Activated T-cell treated with anti-CD3 and anti-CD28 coated beads for 24 hours (primary cell): ENCODE measurements around the gene PLEKHM3.
"Not testable (repeated sequence)": the region's sequence is repeated elsewhere in the genome, so short reads cannot be mapped to it uniquely, and the experiment has no call there.

Experiments used
- DNase-seq: peaks from one replicate; pipeline ENCODE4 v3.0.0-alpha.2; 2020; ENCODE audit warnings: low read depth

The PLEKHM3 gene

DNA sequence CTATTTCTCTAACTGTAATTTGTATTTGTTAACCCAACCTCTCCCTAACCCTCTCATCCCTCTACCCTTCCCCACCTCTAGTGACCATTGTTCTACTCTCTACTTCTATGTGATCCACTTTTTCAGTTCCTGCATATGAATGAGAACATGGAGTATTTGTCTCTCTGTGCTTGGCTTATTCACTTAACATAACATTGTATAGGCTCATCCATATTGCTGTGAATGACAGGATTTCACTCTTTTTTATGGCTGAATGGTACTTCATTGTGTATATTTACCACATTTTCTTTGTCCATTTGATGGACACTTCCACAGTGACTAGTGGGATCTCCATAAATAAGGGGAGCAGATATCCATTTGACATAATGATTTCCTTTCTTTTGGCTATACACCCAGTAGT lies 103.7 kb downstream of the PLEKHM3 start:
- no peak for DNase-seq

DNA sequence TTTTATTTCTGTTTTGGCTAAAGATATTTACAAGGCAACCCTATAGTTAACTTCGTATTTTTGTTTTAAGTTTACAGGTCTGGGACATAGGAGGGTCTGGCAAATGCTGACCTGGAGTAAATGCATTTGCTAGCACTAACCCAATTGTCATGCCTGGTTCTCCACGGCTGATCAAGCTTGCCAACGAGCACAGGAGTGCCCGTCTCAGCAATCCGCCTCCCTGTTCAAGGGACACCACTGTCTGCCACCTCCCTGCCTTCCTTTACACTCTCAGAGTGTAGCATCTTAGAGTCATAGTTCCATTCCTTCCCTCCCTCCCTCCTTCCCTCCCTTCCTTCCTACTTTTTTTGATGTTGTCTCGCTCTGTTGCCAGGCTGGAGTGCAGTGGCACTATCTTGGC lies 104.6 kb downstream of the PLEKHM3 start:
- no peak for DNase-seq

DNA sequence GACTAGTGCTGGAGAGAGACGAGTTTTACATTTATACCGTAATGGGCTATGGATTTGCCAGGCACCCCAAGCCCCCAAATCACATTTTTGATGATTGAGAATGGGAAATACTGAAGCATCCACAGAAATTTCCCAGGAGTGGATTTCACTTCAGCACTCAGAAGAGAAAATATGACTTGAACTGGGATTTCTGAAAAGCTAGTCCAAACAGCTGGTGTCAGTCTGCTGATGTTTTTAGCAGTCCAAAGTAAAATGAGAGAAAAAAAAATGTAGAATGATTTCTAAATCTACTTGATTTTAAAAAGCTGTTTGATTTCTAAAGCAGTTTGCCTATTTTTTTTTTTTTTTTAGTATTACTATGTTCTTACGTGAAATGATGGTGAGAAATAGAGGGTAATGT lies 105.0 kb downstream of the PLEKHM3 start:
- DNase-seq = no peak

DNA sequence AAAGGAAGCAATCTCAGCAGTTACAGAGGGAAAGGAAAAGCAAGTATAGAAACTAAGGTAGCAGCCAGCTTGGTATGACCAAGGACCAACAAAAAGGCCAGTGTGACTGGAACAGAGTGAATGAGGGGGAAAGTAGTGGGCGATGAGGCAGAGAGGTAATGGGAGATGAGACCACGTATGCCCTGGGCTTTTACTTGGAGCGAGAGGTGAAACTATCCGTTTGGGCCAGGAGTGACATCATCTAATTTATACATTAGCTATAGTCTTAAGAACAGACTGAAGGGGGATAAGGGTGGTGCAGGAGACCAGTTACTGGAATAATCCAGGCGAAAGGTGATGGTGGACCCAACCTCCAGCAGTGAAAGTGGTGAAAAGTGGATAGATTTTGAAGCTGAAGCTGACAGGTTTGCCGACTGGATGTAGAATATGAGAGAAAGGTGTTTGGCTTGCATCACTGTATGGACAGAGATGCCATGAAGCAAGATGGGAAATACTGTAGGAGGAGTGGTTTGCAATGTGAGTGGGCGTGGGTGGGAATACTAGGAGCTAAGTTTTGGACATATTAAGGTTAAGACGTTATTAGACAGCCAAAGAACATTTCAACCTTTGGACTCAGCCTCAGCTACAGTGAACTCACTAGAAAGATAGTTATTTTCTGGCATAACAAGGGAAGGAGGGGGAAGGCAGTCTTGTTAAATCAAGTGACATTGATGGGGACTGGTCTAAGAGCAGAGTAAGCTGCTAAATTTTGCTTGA lies 106.0 kb downstream of the PLEKHM3 start:
- no peak for DNase-seq

DNA sequence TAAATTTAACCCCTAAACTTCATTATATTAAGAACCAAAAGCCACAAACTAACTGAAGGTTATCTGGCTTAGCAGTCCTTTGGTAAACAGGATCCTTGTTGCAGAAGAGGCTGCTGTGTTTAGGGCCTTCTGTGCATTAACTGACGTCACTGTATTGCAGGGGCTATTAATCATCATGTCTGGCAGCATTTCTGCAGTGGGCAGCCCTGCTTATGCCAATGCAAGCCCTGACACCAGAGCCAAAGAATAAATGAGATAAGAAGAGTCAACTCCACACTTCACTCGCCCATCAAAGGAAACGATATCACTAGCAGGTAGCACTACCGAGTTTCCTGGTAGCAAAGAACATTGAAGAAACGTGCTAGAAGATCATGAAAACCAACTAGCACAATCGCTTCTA lies 110.6 kb downstream of the PLEKHM3 start:
- no peak for DNase-seq

DNA sequence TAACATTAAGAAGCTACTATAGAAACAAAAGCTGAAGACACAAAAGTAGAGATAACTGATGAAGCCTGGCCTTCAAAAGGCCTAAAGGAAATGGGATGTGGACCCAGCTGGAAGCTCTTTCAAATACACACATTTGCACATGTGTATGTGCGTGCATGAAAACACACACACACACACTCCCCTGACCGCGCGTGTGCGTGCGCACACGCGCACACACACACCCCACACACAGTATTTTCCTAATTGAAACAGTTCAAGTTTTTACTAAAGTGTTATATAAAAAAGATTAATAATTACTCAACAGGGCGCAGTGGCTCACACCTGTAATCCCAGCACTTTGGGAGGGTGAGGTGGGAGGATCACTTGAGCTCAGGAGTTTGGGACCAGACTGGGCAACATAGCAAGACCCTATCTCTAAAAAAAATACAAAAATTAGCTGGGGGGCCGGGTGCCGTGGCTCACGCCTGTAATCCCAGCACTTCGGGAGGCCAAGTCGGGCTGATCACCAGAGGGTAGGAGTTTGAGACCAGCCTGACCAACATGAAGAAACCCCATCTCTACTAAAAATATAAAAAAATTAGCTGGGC lies 111.5 kb downstream of the PLEKHM3 start:
- DNase-seq = no peak

DNA sequence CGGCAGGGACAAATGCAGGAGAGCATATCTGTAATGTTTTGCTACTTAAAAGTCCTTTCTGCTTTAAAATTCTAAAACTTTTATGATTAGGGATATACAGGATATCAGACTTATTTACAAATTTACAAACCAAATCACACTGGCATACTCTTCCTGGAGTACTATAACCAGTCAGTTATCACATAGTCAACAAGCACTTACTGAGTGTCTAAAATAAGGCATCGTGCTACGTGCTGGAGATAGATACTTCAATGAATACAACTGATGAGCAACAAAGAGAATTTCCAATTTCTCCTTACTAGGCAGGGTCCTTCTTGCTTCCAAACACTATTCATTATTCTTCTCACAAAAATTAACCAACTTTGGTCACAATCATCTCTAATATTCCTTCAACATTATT lies 113.5 kb downstream of the PLEKHM3 start:
- DNase-seq = no peak

DNA sequence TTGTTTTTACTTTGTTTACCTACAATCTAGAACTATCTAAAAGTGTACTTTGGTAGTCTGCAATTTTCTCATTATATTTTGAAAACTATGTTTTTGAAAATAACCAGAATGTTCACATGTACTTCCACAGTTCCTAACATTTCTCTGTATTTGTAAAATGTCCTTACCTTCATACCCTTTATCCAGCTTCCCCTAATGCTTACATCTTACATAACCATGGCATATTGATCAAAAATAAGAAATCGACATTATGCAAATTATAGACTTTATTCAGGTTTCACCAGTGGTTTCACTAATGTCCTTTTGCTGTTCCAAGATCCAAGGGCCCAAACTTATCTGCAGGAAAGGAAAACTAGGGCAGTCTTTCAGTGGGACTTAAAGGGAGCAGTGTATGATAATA lies 114.1 kb downstream of the PLEKHM3 start:
- no peak for DNase-seq

DNA sequence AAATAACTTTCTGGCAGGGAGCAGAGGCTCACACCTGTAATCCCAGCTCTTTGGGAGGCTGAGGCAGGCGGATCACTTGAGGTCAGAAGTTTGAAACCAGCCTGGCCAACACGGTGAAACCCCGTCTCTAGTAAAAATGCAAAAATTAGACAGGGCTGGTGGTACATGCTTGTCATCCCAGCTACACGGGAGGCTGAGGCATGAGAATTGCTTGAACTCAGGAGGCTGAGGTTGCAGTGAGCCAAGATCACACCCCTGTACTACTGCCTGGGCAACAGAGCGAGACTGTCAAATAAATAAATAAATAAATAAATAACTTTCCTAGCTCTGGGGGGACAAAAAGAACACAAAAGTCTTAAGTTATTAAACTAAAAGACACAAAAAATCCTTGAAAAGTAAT lies 118.8 kb downstream of the PLEKHM3 start:
- DNase-seq = not testable (repeated sequence)

DNA sequence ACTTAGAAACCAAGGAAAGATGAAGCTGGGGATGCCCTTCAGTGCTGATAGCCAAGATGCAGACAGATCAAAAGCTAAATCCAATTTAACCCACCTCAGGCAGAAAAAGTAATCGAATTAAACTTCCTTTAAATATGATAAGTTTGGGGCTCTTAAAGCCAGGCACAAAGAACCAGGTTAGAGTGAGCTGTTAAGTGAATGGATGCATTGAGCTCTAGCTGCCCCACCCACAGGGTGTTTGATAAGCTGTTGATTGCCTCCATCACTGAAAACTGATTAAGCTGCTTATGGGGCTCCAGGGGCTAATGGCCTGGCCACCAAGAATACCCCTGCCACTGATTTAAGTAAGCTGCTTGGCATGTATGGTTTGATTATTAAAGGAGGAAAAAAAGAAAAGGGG lies 119.8 kb downstream of the PLEKHM3 start:
- no peak for DNase-seq

DNA sequence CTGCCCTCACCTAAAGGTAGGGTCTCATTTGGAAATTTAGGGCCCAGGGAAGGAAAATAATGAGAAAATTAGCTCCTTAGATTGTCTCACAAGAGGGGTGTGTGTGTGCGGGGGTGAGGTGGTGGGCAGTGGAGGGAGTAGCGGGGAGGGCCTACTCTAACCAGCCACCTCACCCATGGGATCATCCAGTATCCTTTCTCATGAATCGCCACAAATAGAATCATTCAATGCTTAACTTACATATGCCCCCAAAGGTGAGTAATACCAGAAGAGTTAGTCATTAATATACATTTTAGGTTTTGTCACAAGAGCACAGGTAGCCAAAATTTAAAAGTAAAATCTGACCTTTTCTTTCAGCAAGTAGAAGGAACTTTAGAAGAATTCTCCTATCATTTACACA lies 122.1 kb downstream of the PLEKHM3 start:
- DNase-seq = no peak

DNA sequence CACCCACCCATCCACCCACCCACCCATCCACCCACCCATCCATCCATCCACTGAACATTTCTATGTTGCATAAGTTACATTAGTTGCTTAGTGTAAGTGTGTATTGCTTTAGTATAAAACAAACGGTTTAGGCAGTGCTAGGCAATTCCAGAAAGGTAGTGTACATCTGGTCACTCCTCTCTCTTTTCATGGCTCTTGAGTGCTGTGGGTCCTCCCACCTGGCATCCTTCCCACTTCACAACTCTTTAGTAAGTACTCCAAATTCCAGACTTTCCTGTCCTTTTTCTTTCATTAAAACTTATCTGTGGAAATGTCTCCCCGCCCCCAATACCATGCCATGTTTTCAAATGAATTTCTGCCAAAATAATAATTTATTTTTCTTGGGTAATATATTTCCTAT lies 122.5 kb downstream of the PLEKHM3 start:
- DNase-seq = no peak

DNA sequence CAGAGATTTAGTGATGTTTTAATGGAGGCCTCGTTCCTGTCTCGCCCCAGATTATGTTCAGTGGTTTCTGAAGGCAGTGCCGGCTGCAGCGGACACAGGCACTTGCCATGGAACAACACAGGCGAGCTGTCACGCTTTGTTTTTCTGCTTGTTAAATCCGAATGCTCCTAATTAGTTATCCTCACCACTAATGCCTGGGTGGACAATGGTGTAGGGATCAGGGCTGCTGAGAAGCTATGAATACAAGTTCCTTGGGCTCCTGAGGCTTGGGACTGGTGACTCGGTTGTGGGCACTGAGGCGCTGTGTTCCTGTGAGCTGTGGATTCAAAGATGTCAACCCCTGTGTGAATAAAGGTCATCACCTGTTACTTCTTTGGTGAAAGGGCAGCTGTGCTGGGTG lies 123.5 kb downstream of the PLEKHM3 start:
- DNase-seq = no peak

DNA sequence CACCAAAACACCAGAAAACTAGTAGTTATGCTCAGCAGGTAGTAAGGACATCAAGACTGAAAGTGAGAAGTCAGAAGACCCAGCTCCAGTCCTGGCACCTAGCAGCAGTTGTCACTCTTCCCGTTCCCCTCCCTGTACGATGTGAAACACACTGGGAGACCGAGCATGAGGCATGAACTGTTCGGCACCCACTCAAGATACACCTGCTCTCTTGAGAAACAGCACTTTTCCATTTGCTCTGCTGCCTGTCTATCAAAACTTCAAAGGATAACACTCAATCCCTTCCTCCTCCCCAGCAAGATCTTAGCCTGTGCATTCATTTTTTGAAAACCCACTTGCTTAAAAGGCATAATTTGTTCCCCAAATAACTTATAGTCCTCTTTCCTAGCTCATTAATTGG lies 123.9 kb downstream of the PLEKHM3 start:
- DNase-seq = no peak

DNA sequence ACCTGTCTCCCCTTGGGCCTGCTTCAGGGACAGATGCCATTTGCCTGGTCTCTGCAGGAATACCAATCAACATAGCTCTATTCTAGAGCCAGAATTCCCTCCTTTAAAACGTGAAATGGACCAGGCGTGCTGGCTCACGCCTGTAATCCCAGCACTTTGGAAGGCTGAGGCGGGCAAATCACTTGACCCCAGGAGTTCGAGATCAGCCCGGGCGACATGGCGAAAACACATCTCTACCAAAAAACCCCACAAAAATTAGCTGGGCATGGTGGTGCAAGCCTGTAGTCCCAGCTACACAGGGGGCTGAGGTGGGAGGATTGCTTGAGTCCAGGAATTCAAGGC lies 127.0 kb downstream of the PLEKHM3 start:
- no peak for DNase-seq

DNA sequence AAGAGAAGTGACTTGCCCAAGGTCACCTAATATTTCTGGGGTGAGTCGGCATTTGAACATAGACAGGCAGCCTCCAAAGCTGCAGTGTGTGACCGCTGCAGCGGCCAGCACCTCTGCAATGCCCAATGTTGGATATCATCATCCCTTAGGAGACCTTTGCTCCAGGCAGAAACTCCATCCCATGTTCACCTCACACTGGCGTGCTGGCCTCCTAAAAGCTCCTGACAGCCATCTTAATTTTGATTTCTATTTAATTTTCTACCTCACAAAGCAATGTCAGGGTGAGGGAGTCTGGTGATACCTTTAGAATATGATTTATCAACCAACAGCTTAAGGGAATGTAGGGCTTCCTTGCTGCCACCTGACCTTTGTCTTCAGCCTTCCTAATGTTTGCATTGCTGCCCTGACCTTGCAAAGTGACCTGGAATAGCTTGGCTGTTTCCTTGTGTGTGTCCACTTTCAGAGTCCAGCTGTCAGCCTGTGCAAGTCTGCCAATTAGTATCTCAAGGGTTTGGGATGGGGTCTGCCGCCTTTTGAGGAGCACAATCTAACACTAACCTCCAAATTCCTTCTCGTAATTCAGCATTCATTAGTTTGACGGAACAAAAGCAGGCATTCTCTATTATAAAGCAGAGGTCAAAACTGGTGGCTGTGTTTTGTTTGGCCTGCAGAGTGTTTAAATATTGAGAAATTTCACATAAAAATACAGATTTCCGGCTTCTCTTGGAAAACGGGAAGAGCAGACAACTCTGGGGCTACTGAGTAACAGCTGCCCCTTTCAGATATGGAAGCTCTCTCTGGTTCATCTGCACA lies 127.6 kb downstream of the PLEKHM3 start:
- no peak for DNase-seq

DNA sequence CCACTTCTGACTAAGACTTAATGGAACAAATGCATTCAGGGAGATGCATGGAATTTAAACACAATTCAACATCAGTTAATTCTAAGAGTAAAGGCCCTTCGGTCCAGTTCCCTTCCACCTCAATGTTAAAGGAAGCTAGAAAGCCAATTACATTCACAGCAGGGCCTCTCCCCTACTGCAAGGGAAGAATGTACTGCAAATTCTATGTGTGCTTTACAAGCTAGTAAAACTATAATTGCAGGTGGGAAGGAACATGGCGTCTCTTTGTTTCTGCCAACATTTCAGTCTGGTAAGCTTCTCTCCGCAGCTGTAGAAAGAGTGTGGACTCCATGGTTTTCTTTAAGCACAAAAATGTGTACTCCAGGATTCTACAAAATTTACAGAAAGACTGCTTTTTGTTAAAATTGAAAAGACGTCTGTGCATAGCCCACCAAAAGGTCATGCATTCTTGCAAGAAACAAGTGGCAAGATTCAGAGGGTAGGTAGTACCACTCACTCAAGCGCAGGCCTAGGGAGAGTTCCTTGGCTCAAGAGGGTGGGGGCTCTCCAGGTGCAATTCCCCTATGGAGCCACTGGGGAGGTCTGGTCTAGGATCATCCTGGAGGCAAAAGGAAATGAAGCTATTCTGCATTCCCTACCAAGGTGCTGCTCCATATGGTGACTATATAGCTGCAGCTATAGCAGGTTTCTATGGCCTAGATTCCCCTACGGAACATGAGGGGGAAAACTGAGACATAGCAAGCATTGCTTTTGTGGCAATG lies 128.6 kb downstream of the PLEKHM3 start:
- DNase-seq = no peak

DNA sequence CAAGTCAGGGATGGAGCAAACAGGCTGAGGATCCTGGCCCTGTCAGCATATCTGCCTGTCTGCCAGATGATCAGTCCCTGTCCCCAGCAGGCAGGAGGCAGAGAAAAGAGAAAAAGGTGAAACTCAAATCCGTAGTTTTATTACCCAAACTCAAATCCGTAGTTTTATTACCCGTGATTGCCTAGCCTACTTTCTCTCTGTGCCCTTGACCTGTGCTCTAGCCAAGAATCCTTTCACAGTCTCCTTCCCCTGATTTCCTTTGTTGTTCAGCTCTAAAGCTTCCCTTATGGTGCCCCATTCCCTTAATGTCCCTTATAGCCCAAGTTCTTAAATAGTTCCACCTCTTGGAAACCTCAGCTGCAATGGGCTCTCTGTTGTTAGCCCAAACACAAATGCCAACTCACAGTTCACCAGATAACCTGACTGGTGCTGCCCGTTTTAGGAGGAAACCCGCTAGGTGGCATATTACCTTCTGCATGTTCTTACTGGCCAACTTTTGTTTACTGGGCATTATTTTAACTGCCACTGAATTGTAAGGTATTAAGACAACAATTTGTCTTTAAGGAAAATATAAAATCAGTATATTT lies 130.0 kb downstream of the PLEKHM3 start:
- no peak for DNase-seq

DNA sequence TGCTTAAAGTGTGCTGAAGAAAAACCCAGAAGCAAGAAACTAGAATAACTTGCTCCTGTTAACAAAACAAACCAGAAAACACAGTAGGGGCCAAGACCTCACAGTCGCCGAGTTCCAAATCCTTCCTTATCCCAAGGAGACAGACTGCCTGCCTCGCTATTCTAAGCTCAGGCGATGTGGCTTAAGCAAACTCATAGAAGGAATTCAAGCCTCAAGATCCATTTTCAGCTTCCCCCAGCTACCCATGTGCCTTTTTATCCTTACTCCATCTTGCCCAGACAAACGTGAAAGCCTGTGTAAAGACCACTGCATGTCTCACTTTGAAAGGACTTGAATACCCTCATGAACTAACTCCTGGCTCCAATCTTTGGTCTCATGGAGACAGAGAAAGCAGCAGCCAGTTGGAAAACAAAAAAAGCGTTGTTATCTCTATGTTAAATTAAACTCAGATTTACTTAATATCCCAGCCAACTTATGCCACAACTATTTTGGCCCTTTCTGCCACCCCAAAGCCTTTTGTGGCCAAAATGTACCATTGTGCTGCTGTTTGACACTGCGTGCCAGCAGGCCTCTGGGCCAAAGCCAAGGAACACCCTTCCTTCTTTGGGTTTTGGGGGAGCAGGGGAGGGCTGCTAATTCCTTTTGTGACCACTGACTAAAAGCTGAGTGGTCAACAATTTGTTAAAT lies 132.5 kb downstream of the PLEKHM3 start:
- DNase-seq = no peak

DNA sequence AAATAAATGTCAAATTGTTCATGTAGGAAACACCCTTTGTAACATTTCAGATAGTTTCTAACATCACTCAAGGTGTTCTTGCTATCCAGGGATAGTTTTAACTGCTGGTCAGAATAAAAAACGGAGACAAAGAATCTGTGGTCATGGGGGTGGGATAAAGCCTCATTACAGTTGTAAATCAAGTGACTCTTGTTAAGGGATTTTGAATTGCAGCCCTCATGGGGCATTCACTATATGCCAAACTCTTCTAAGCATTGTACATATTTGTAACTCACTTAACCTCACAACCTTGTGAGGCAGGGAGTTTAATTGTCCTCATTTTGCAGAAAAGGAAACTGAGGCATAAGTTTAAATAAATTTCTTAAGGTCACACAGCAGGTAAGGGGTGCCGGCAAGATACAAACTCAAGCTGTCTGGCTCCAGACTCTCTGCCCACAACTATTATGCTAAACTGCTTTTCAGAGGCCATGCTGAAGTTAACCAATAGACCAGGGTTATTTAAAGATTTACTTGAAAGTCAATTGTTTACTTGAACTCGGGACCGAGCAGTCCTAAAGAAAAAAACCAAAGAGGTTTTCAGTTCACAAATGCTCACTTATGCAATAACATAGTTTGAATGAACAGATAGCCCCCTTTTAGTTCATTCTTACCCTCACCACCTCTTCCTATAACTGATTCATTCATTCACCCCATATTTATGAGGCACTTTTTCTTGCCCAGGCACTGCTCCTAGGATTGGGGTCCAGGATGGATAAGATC lies 134.1 kb downstream of the PLEKHM3 start:
- DNase-seq = no peak

DNA sequence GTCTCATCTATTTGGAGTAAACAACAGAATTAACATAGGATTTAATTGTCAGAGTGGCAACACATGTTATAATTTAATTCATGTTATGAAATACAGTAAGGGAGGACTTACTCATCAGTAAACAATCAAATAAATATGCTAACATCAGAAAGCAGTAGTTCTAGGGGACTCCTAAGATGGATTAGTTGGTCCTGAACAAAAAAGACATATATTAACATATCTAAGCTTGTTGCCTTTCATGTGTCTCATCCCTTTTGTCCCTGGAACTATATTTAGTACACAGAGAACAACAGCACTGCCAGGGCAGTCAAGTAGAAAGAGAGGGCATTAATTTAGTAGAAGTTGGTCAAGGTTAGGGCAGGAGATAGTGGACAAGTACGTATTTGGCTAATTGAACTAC lies 137.8 kb downstream of the PLEKHM3 start:
- DNase-seq = no peak
